NK-92 (cell line): ENCODE measurements around the gene GNAS.
"Not testable (repeated sequence)": the region's sequence is repeated elsewhere in the genome, so short reads cannot be mapped to it uniquely, and the experiment has no call there.

Experiments
- DNase-seq: peaks from one replicate; lab custom pipeline; 2025; ENCODE audit not compliant: unreplicated experiment; lab: John Stamatoyannopoulos, UW

GNAS gene

GRCh38 chr20:58852543-58853271, at the start of gene GNAS:
TSS of gene GNAS (plus strand) at chr20:58852716.
- no peak for DNase-seq

- no peak for DNase-seq
Measured at GRCh38 chr20:58803533-58803932, 49.0 kb upstream of the GNAS start.

- no peak for DNase-seq
Measured at GRCh38 chr20:58807801-58808200, 44.7 kb upstream of the GNAS start.

GRCh38 chr20:58808271-58809046, 44.1 kb upstream of the GNAS start:
- no peak for DNase-seq

GRCh38 chr20:58810116-58810878, 42.2 kb upstream of the GNAS start:
- no peak for DNase-seq

GRCh38 chr20:58810879-58811250, 41.7 kb upstream of the GNAS start:
- no peak for DNase-seq

- no peak for DNase-seq
Measured at GRCh38 chr20:58811334-58811733, 41.2 kb upstream of the GNAS start.

GRCh38 chr20:58813369-58813768, 39.1 kb upstream of the GNAS start:
- DNase-seq: no peak

- DNase-seq: no peak
Measured at GRCh38 chr20:58815448-58815847, 37.1 kb upstream of the GNAS start.

- no peak for DNase-seq
Measured at GRCh38 chr20:58816051-58816450, 36.5 kb upstream of the GNAS start.

GRCh38 chr20:58816957-58817651, 35.4 kb upstream of the GNAS start:
- no peak for DNase-seq

- no peak for DNase-seq
Measured at GRCh38 chr20:58817748-58818147, 34.8 kb upstream of the GNAS start.

GRCh38 chr20:58818586-58819285, 33.8 kb upstream of the GNAS start:
- DNase-seq: no peak

- no peak for DNase-seq
Measured at GRCh38 chr20:58819921-58820320, 32.6 kb upstream of the GNAS start.

GRCh38 chr20:58820515-58820914, 32.0 kb upstream of the GNAS start:
- not testable (repeated sequence) for DNase-seq

- DNase-seq: no peak
Measured at GRCh38 chr20:58822149-58822548, 30.4 kb upstream of the GNAS start.

- DNase-seq: no peak
Measured at GRCh38 chr20:58822748-58823730, 29.5 kb upstream of the GNAS start.

GRCh38 chr20:58824843-58825242, 27.7 kb upstream of the GNAS start:
- DNase-seq: no peak

- no peak for DNase-seq
Measured at GRCh38 chr20:58825450-58825849, 27.1 kb upstream of the GNAS start.
